GM23248 (cell line): Measurements from ENCODE around the gene C2CD2L.

Source experiments
- EZH2 ChIP-seq: fragments of 200-600 bp; sonication (generic); IDR thresholded peaks from 2 replicates; pipeline ENCODE4 v1.6.1; 2018; ENCODE audit warnings: antibody characterized with exemption, mild to moderate bottlenecking; ENCODE audit not compliant: insufficient read depth, poor library complexity, severe bottlenecking
- EZH2phosphoT487 ChIP-seq: fragments of 200-600 bp; sonication (generic); IDR thresholded peaks from 2 replicates; pipeline ENCODE4 v1.6.1; 2018; ENCODE audit warnings: antibody characterized with exemption, moderate library complexity, mild to moderate bottlenecking, low read depth; ENCODE audit not compliant: insufficient read depth

DNA sequence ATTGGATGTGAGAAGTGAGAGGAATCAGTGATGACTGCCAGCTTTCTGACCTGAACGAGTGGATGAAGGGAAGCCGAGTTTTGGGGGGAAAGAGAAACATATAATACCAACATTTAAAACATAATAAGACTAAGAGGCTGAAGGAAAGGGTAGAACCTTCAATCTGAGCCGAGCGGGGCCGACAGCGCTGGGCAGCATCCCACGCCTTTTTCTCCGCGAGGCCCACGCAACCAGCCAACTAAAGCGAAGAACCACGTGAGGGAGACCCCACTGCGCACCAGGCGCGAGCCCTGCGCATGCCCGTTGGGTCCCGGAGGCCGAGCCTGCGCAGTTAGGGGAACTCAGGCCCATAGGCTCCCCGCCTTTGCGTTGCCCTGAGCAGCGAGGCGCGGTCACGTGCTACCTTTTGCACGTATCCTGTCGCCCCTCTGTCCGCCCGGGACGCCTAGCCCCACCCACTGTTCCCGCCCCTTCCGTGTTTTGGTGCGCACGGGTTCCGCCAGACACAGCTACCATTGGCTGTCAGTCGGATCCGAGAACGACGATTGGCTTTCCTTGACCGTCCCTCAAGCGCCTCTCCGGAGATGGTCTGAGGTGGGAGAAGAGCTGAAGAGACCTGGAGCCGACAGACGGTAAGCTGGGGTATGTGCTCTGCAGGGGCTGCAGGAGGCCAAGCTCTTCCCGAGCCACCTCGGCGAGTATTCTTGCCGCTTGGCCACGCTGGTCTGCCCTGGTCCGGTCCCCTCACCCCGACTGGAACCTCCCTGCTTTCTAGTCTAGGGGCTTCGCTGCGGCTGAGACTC, 14.1 kb downstream of the C2CD2L start, which contains the start of gene HINFP:
- TF ChIP-seq EZH2phosphoT487 (no peak), EZH2 (no peak)
